Ascending aorta (tissue), 2 donors: ENCODE data around the gene ATG4D. TPM values are rescaled to one million over a fixed set of nuclear protein-coding genes. Genes with fewer than 3 reads are reported as not detected.
"Not testable (repeated sequence)": the region's sequence is repeated elsewhere in the genome, so short reads cannot be mapped to it uniquely, and the experiment has no call there.

Experiments
- DNase-seq, 2 donors: peaks; one replicate each; pipeline ENCODE4 v3.0.0-alpha.2; 2019; ENCODE audit warnings: low spot score in 2 of 2
- H3K27ac ChIP-seq, 2 donors: fragments of 200-600 bp; sonication (generic); one replicate each; pipeline ENCODE4 v1.5.1; 2016 to 2017; ENCODE audit warnings: mild to moderate bottlenecking in 1 of 2
- H3K27me3 ChIP-seq: fragments of 200-600 bp; sonication (generic); one replicate; pipeline ENCODE4 v1.5.1; 2017
- H3K36me3 ChIP-seq, 2 donors: fragments of 200-600 bp; sonication (generic); one replicate each; pipeline ENCODE4 v1.5.1; 2016
- H3K4me1 ChIP-seq, 2 donors: fragments of 200-600 bp; sonication (generic); one replicate each; pipeline ENCODE4 v1.5.1; 2016 to 2017; ENCODE audit warnings: mild to moderate bottlenecking in 1 of 2
- H3K4me3 ChIP-seq, 2 donors: fragments of 200-600 bp; sonication (generic); one replicate each; pipeline ENCODE4 v1.5.1; 2016 to 2017; ENCODE audit warnings: mild to moderate bottlenecking in 1 of 2
- H3K9me3 ChIP-seq, 2 donors: fragments of 200-600 bp; sonication (generic); one replicate each; pipeline ENCODE4 v1.5.1; 2016
- CTCF ChIP-seq, 3 experiments: fragments of 200-600 bp in 2 of 3; fragments of 450-650 bp in 1 of 3; sonication (generic) in 2 of 3; IDR thresholded peaks; one replicate each; pipeline ENCODE4 v1.5.1; 2016 to 2019; ENCODE audit warnings: antibody characterized with exemption in 3 of 3, mild to moderate bottlenecking in 1 of 3, moderate library complexity in 1 of 3
- intact Hi-C: fragments of 100-400 bp; cut with DNase I; formaldehyde crosslinking; loops from one replicate; pipeline ENCODE4 v1.15.1; 2023
- total RNA-seq: library from RNA; depleted of rRNA; stranded (reverse); fragments of >200 nt; gene quantifications from one replicate; pipeline ENCODE4 v1.1.0, GENCODE V29; 2016

ATG4D gene
- total RNA-seq, 1 donor from 2014 or later, result 11.0 TPM

- Histone ChIP-seq H3K4me3 (no peak overlapping the region), H3K27me3 (peaks cover 4% of the 10 kb centered on the region), H3K4me1 (peaks cover 4 to 9% of the 10 kb centered on the region in 2 donors), H3K27ac (no peak overlapping the region), H3K36me3 (no peaks in the 10 kb centered on the region), H3K9me3 (no peaks in the 10 kb centered on the region)
- TF ChIP-seq CTCF (IDR thresholded peaks at IDR 0.05), result no peak
- no peak for DNase-seq
- intact Hi-C loops, result no loop called here
Measured at GRCh38 chr19:10521461-10522171, 22.1 kb upstream of the ATG4D start.

- H3K4me3 ChIP-seq, result no peak overlapping the region
- intact Hi-C loops, result no loop called here
- no peaks in the 10 kb centered on the region for H3K9me3 ChIP-seq
- peaks cover 4% of the 10 kb centered on the region for H3K27me3 ChIP-seq
- no peak overlapping the region for H3K27ac ChIP-seq
- no peak for DNase-seq
- H3K36me3 ChIP-seq, result no peaks in the 10 kb centered on the region
- TF ChIP-seq CTCF (IDR thresholded peaks at IDR 0.05), result no peak
- peaks cover 0 to 1% of the 10 kb centered on the region in 2 donors for H3K4me1 ChIP-seq
Measured at GRCh38 chr19:10523135-10523636, 20.5 kb upstream of the ATG4D start.

GRCh38 chr19:10525636-10526035, 18.1 kb upstream of the ATG4D start:
- Histone ChIP-seq H3K4me1 (no peaks in the 10 kb centered on the region), H3K27ac (no peak overlapping the region), H3K36me3 (no peaks in the 10 kb centered on the region), H3K9me3 (no peaks in the 10 kb centered on the region), H3K4me3 (no peak overlapping the region), H3K27me3 (no peaks in the 10 kb centered on the region)
- intact Hi-C loops, result no loop called here
- DNase-seq, result no peak
- TF ChIP-seq CTCF (IDR thresholded peaks at IDR 0.05), result no peak

GRCh38 chr19:10526887-10527286, 16.8 kb upstream of the ATG4D start:
- H3K9me3 ChIP-seq, H3K4me1 ChIP-seq, H3K27me3 ChIP-seq, H3K27ac ChIP-seq, H3K4me3 ChIP-seq, DNase-seq, H3K36me3 ChIP-seq, intact Hi-C loops: not testable (repeated sequence)

GRCh38 chr19:10532457-10532856, 11.2 kb upstream of the ATG4D start:
- H3K36me3 ChIP-seq, result no peaks in the 10 kb centered on the region
- H3K4me3 ChIP-seq, result no peak overlapping the region
- H3K27me3 ChIP-seq, result no peaks in the 10 kb centered on the region
- no peak for DNase-seq
- no peak for TF ChIP-seq CTCF (IDR thresholded peaks at IDR 0.05)
- H3K27ac ChIP-seq, result no peak overlapping the region
- no peaks in the 10 kb centered on the region for H3K9me3 ChIP-seq
- intact Hi-C loops, result no loop called here
- H3K4me1 ChIP-seq, result no peaks in the 10 kb centered on the region

GRCh38 chr19:10533646-10534386, 9.9 kb upstream of the ATG4D start:
- no peak for TF ChIP-seq CTCF (IDR thresholded peaks at IDR 0.05)
- H3K27me3 ChIP-seq, result no peaks in the 10 kb centered on the region
- intact Hi-C loops, result no loop called here
- no peaks in the 10 kb centered on the region for H3K36me3 ChIP-seq
- H3K4me1 ChIP-seq, result no peaks in the 10 kb centered on the region
- no peak overlapping the region for H3K4me3 ChIP-seq
- no peak for DNase-seq
- peak overlapping the region in 1 of 2 donors; percentile 53 for H3K27ac ChIP-seq
- H3K9me3 ChIP-seq, result no peaks in the 10 kb centered on the region
